Osteocyte (in vitro differentiated cells): ENCODE measurements around the gene DMRTA1. TPM values are rescaled to one million over a fixed set of nuclear protein-coding genes. Genes with fewer than 3 reads are reported as not detected.
A peak's percentile ranks its signal among the peaks of the same experiment; 100 is the strongest.

Source experiments
- DNase-seq: peaks from one replicate; pipeline ENCODE4 v3.0.0; 2021; ENCODE audit warnings: mixed read lengths; ENCODE audit not compliant: unreplicated experiment; ENCODE audit errors: extremely low spot score
- H3K27ac Mint-ChIP-seq: one replicate; pipeline ENCODE4 v1.8.0; 2021; ENCODE audit warnings: mild to moderate bottlenecking, mixed read lengths; ENCODE audit not compliant: unreplicated experiment
- H3K27me3 Mint-ChIP-seq: one replicate; pipeline ENCODE4 v1.8.0; 2021; ENCODE audit warnings: mixed read lengths; ENCODE audit not compliant: unreplicated experiment
- H3K36me3 Mint-ChIP-seq: one replicate; pipeline ENCODE4 v1.8.0; 2021; ENCODE audit warnings: mixed read lengths; ENCODE audit not compliant: unreplicated experiment
- H3K4me1 Mint-ChIP-seq: one replicate; pipeline ENCODE4 v1.8.0; 2021; ENCODE audit warnings: mixed read lengths; ENCODE audit not compliant: unreplicated experiment
- H3K4me3 Mint-ChIP-seq: one replicate; pipeline ENCODE4 v1.8.0; 2021; ENCODE audit warnings: mild to moderate bottlenecking, moderate library complexity, mixed read lengths; ENCODE audit not compliant: unreplicated experiment
- H3K9me3 Mint-ChIP-seq: one replicate; pipeline ENCODE4 v1.8.0; 2021; ENCODE audit warnings: mixed read lengths; ENCODE audit not compliant: unreplicated experiment
- CTCF ChIP-seq: fragments of 200-600 bp; sonication (generic); IDR thresholded peaks from 2 replicates; pipeline ENCODE4 v1.5.0; 2021; ENCODE audit warnings: antibody characterized with exemption, mild to moderate bottlenecking, moderate library complexity
- total RNA-seq: library from RNA; stranded (reverse); gene quantifications from 2 replicates; pipeline ENCODE4 v1.2.1, GENCODE V29; 2021

DMRTA1 gene
- total RNA-seq, 1 donor from 2014 or later: 0.40 TPM

- H3K36me3 Mint-ChIP-seq: no peaks in the 10 kb centered on the region
- H3K27ac Mint-ChIP-seq: no peak overlapping the region
- DNase-seq: no peak
- H3K4me3 Mint-ChIP-seq: peak overlapping the region; percentile 48
- H3K27me3 Mint-ChIP-seq: peaks cover 58% of the 10 kb centered on the region
- no peak for TF ChIP-seq CTCF
- H3K9me3 Mint-ChIP-seq: no peaks in the 10 kb centered on the region
- H3K4me1 Mint-ChIP-seq: peaks cover 5% of the 10 kb centered on the region
Measured at GRCh38 chr9:22447618-22448305, 1.1 kb downstream of the DMRTA1 start.

- DNase-seq: no peak
- no peak overlapping the region for H3K27ac Mint-ChIP-seq
- peaks cover 48% of the 10 kb centered on the region for H3K27me3 Mint-ChIP-seq
- peaks cover 5% of the 10 kb centered on the region for H3K4me1 Mint-ChIP-seq
- no peaks in the 10 kb centered on the region for H3K9me3 Mint-ChIP-seq
- TF ChIP-seq CTCF: no peak
- no peaks in the 10 kb centered on the region for H3K36me3 Mint-ChIP-seq
- no peak overlapping the region for H3K4me3 Mint-ChIP-seq
Measured at GRCh38 chr9:22449719-22450118, 3.1 kb downstream of the DMRTA1 start.

GRCh38 chr9:22452415-22453010 is 5.9 kb downstream of the DMRTA1 start:
- Mint-ChIP-seq H3K27me3 (peaks cover 52% of the 10 kb centered on the region), H3K4me3 (no peak overlapping the region), H3K4me1 (peaks cover 2% of the 10 kb centered on the region), H3K36me3 (no peaks in the 10 kb centered on the region), H3K27ac (no peak overlapping the region), H3K9me3 (no peaks in the 10 kb centered on the region)
- DNase-seq: no peak
- TF ChIP-seq CTCF: peak; percentile 81

- Mint-ChIP-seq H3K9me3 (no peaks in the 10 kb centered on the region), H3K4me3 (no peak overlapping the region), H3K27ac (no peak overlapping the region), H3K36me3 (no peaks in the 10 kb centered on the region), H3K4me1 (no peaks in the 10 kb centered on the region), H3K27me3 (peaks cover 37% of the 10 kb centered on the region)
- TF ChIP-seq CTCF: no peak
- DNase-seq: no peak
Measured at GRCh38 chr9:22454016-22454415, 7.4 kb downstream of the DMRTA1 start.

- Mint-ChIP-seq H3K27ac (no peak overlapping the region), H3K9me3 (no peaks in the 10 kb centered on the region), H3K36me3 (no peaks in the 10 kb centered on the region), H3K27me3 (peaks cover 39% of the 10 kb centered on the region), H3K4me3 (no peak overlapping the region), H3K4me1 (no peaks in the 10 kb centered on the region)
- no peak for TF ChIP-seq CTCF
- DNase-seq: no peak
Measured at GRCh38 chr9:22455181-22455580, 8.6 kb downstream of the DMRTA1 start.
